Body of pancreas (tissue), 4 donors: ENCODE data around the gene CAPN15. TPM values are rescaled to one million over a fixed set of nuclear protein-coding genes. Genes with fewer than 3 reads are reported as not detected.

Experiments used
- ATAC-seq: fragments of 150-250 bp; one replicate; pipeline ENCODE4 v1.9.1; 2016
- DNase-seq, 4 donors: peaks; one replicate each; pipeline ENCODE4 v3.0.0-alpha.2; 2019
- H3K27ac ChIP-seq, 4 donors: fragments of 200-600 bp; sonication (generic); 1 replicate in 3 of 4; 2 replicates in 1 of 4; pipeline versions ENCODE4 v1.5.1 to v1.6.1; 2016 to 2019; ENCODE audit warnings: mild to moderate bottlenecking in 1 of 4, mixed read lengths in 1 of 4, moderate library complexity in 1 of 4
- H3K27me3 ChIP-seq, 2 donors: fragments of 200-600 bp; sonication (generic); one replicate each; pipeline ENCODE4 v1.6.0; 2016; ENCODE audit warnings: mild to moderate bottlenecking in 1 of 2
- H3K36me3 ChIP-seq, 2 donors: fragments of 200-600 bp; sonication (generic); replicated peaks in 1 of 2; 2 replicates each; pipeline ENCODE4 v1.5.1; 2016; ENCODE audit warnings: low read depth in 2 of 2; ENCODE audit not compliant: insufficient read depth in 1 of 2
- H3K4me1 ChIP-seq: fragments of 200-600 bp; sonication (generic); one replicate; pipeline ENCODE4 v1.6.0; 2016
- H3K4me3 ChIP-seq, 2 donors: fragments of 200-600 bp; sonication (generic); 1 replicate in 1 of 2; 2 replicates in 1 of 2; pipeline ENCODE4 v1.5.1; 2016 to 2019
- H3K9me3 ChIP-seq, 3 donors: fragments of 200-600 bp; sonication (generic); 1 replicate in 2 of 3; 2 replicates in 1 of 3; pipeline ENCODE4 v1.5.1; 2016
- CTCF ChIP-seq, 7 experiments: fragments of 450-650 bp in 4 of 7; fragments of 200-600 bp in 3 of 7; sonication (generic) in 3 of 7; IDR thresholded peaks; one replicate each; pipeline ENCODE4 v1.5.1; 2016 to 2019; ENCODE audit warnings: antibody characterized with exemption in 7 of 7
- POLR2A ChIP-seq, 3 donors: fragments of 450-650 bp; IDR thresholded peaks; one replicate each; pipeline ENCODE4 v1.6.1; 2016; ENCODE audit warnings: antibody characterized with exemption in 3 of 3, mild to moderate bottlenecking in 2 of 3
- WGBS, 2 donors: methylation state at CpG; one replicate each; pipeline ENCODE4 v1.1.5; 2017; 5-methylcytosine and 5-hydroxymethylcytosine counted together
- intact Hi-C: fragments of 100-400 bp; cut with DNase I; formaldehyde crosslinking; loops from one replicate; pipeline ENCODE4 v1.15.1; 2023
- total RNA-seq, 2 donors: library from RNA; depleted of rRNA; stranded (reverse); fragments of >200 nt; gene quantifications; one replicate each; pipeline ENCODE4 v1.1.0, GENCODE V29; 2016

Gene CAPN15
- total RNA-seq, 2 donors from 2014 or later: 48.0 to 104 TPM

GRCh38 chr16:534135-534534 is 6.6 kb downstream of the CAPN15 start:
- Histone ChIP-seq H3K36me3 (no peaks in the 10 kb centered on the region), H3K27ac (peak overlapping the region; percentile 40 to 79 (median 70)), H3K4me1 (peaks cover 65% of the 10 kb centered on the region), H3K4me3 (no peak overlapping the region), H3K27me3 (no peaks in the 10 kb centered on the region), H3K9me3 (no peaks in the 10 kb centered on the region)
- intact Hi-C loops: no loop called here
- TF ChIP-seq POLR2A (IDR thresholded peaks at IDR 0.05) (no peak), CTCF (IDR thresholded peaks at IDR 0.05) (no peak)
- peak; percentile 39 for ATAC-seq
- DNase-seq: peak; percentile 59 to 75 (median 62)
- 8 to 33% methylated on average over 6 to 21 of the region's 21 CpGs for WGBS, 2 donors

GRCh38 chr16:534856-535445 is 7.4 kb downstream of the CAPN15 start:
- no peaks in the 10 kb centered on the region for H3K9me3 ChIP-seq
- peaks cover 65% of the 10 kb centered on the region for H3K4me1 ChIP-seq
- no peak overlapping the region for H3K4me3 ChIP-seq
- no peak for ATAC-seq
- intact Hi-C loops: no loop called here
- no peaks in the 10 kb centered on the region for H3K27me3 ChIP-seq
- H3K27ac ChIP-seq: peak overlapping the region in 3 of 4 donors; percentile 61 to 79 (median 79)
- WGBS, 2 donors: 45 to 84% methylated on average over 13 to 15 of the region's 27 CpGs
- no peaks in the 10 kb centered on the region for H3K36me3 ChIP-seq
- no peak for DNase-seq
- TF ChIP-seq POLR2A (IDR thresholded peaks at IDR 0.05): no peak

GRCh38 chr16:535446-536405 is 8.2 kb downstream of the CAPN15 start:
- TF ChIP-seq POLR2A (IDR thresholded peaks at IDR 0.05) (no peak), CTCF (IDR thresholded peaks at IDR 0.05) (no peak)
- peaks cover 65% of the 10 kb centered on the region for H3K4me1 ChIP-seq
- ATAC-seq (no peak), DNase-seq (peak in 2 of 4 donors; percentile 37 to 69)
- H3K36me3 ChIP-seq: no peaks in the 10 kb centered on the region
- intact Hi-C loops: no loop called here
- H3K27ac ChIP-seq: peak overlapping the region in 1 of 4 donors; percentile 79
- WGBS, 2 donors: 76 to 83% methylated on average over 7 to 21 of the region's 39 CpGs
- H3K4me3 ChIP-seq: no peak overlapping the region
- H3K27me3 ChIP-seq: no peaks in the 10 kb centered on the region
- H3K9me3 ChIP-seq: no peaks in the 10 kb centered on the region

GRCh38 chr16:536746-537145 is 9.2 kb downstream of the CAPN15 start:
- H3K4me1 ChIP-seq: peaks cover 61% of the 10 kb centered on the region
- H3K36me3 ChIP-seq: no peaks in the 10 kb centered on the region
- DNase-seq (no peak), ATAC-seq (no peak)
- no peak overlapping the region for H3K4me3 ChIP-seq
- no peak overlapping the region for H3K27ac ChIP-seq
- intact Hi-C loops: no loop called here
- no peaks in the 10 kb centered on the region for H3K9me3 ChIP-seq
- no peak for TF ChIP-seq CTCF (IDR thresholded peaks at IDR 0.05)
- no peak for TF ChIP-seq POLR2A (IDR thresholded peaks at IDR 0.05)
- H3K27me3 ChIP-seq: no peaks in the 10 kb centered on the region
- WGBS, 2 donors: 85 to 91% methylated on average over 10 to 13 of the region's 17 CpGs
